Measurements from ENCODE around the gene ZSWIM3.
"Not testable (repeated sequence)": the region's sequence is repeated elsewhere in the genome, so short reads cannot be mapped to it uniquely, and the experiment has no call there.

ZSWIM3 gene

DNA sequence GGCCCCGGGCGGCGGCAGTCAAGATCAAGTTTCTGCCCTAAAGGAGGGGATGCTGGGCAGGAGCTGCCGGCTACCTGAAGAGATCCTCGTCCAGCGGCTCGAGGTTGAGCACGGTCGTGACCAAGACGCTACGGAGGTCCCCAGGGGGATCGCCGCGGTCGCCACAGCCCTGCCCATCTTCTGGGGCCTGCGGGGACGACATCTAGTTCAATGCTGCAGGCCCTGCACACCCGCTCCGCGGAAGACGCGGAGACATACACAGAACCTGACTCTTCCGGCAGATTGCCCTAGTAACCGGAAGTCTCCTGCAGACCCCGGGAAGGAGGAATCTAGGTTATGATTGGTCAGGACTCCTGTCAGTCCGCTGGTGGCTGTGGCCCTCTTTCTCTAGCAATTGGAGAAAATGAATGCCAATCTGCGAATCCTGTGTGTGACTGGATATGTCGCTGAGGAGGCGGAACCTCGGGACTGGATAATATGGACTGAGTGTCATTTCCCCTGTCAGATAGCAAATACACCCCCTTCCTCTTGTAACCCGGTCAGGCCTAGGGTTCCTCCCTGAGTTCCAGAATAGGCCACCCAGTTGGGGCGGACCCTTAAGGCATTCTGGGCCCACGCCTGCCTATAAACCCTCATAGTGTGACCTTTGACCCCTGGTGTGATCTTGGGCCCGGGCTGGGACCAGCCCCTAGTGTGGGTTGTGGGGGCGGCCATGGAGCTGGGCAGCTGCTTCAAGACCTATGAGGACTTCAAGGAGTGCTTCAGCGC is at the start of gene ZSWIM3, which contains the start of gene ACOT8:
Gene ZSWIM3 (plus strand): TSS at position 501 of the 768 bp plus-strand sequence. CDS start 212 bp downstream, at position 713.
Gene ACOT8 (minus strand): TSS at position 279 of the 768 bp plus-strand sequence. CDS start 77 bp downstream, at position 202.
- peak; percentile 94 for DNase-seq

DNA sequence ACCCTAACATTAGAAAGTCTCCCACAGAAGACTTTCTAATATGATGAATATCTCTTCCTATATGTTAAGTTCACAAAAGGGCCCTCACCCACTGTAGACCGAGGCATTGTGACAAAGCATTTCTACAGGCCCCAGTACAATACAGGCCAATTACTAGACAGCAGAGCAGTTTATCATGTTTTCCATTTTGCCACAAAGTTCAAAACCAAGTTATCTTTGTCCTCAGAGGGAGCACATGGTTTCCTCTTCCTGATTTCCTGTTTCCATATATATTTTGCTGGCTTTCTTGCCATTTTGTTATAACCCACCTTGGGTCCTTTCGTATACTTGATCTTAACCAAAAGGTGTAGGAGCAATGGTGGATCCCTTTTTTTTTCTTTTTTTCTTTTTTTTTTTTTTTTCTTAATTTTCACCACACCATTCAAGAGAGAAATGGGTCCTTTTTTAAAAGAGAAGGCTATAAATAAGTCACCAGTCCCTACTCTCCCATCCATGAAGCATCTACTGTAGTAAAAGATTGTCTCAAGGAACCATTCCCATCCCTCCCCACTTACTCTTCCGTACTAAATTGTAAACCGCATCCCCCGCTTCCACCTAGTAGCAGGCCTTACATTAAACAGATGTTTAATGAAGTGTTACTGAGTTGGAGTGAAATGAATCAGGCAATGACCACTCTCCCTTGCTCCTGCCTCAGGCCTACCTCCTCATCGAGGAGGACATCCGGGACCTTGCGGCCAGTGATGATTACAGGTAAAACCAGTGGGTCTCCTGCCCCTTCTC is 47.0 kb upstream of the ZSWIM3 start:
- no peak for DNase-seq

DNA sequence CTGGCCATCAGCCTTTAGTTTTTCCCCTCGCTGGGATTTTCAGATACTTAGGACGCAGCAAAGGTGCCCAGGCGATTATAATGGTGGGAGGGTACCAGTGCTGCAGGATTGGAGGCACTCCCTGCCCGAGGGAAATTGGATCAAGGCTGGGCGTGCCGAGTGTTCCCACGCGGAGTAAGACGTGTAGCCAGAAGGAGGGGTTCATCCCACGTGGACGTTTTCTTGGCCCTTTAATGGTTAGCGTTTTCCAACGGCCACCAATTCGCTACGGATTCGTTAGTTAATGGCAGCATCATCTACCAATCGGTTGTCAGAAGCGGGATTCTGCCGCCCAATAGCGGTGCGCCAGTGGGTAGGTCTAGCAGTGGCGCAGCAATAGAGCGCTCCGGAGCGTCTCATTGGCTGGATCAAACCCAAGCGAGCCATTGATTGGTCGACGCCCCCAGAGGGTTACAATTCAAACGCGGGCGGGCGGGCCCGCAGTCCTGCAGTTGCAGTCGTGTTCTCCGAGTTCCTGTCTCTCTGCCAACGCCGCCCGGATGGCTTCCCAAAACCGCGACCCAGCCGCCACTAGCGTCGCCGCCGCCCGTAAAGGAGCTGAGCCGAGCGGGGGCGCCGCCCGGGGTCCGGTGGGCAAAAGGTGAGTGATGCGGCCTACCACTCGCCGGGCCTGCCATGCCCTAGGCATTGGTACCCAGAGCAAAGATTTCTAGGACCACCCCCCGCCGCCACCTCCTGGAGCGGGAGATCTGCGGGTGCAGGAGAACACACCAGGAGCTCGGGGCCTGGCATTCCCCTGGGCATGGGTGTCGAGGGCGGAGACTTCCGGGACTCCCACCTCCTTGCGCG is 45.0 kb upstream of the ZSWIM3 start, which contains the start of gene UBE2C:
Gene UBE2C (plus strand): TSS at position 488 of the 849 bp plus-strand sequence. CDS start 52 bp downstream, at position 540.
- DNase-seq: peak; percentile 99

DNA sequence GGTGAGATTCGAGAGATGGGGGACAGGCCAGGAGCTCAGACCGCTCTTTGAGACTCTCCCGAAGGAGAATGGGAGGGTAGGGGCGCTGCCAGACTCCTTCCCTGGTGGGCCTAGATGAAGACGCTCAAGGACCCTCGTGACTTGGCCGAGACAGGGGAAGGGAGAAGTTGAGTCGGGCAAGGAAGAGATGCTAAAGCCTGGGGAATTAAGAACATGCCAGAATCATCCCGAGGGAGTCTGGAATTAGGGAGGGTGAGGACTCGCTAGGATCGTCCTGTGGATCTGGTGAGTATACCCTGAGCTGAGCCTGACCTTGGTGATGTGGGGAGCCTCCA is 44.4 kb upstream of the ZSWIM3 start:
- no peak for DNase-seq

DNA sequence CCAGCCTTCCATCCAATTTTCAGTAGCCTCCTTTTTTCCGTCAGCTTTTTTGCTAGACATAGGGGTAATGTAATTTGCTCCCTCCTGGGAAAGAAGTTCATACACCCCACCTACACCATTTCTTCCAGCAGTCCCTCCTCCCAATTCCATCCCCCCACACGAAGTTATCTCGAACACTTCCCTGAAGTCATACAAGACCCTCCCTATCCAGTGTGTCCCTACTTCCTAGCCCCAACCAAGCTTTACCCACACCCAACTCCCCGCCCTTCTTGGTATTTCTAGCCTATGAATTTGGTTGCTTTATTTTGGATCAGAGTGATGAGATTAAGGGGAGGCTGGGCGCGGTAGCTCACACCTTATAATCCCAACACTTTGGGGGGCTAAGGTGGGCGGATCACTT is 43.9 kb upstream of the ZSWIM3 start:
- DNase-seq: no peak

DNA sequence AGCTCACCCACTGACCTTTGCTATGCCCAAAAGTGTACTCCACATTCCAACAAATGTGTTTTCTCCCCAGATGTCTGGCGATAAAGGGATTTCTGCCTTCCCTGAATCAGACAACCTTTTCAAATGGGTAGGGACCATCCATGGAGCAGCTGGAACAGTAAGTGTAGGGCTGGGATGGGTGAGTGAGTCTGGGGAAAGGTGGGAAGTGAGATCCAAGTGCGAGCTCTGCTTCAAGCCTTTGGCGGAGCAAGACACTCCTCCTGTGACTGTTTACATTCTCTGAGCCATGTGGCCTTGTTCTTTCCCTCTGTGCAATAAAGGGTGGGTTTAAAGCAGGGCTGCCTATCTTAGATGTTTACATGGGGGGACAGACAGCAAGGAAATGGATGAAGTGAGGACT is 43.1 kb upstream of the ZSWIM3 start:
- DNase-seq: no peak

DNA sequence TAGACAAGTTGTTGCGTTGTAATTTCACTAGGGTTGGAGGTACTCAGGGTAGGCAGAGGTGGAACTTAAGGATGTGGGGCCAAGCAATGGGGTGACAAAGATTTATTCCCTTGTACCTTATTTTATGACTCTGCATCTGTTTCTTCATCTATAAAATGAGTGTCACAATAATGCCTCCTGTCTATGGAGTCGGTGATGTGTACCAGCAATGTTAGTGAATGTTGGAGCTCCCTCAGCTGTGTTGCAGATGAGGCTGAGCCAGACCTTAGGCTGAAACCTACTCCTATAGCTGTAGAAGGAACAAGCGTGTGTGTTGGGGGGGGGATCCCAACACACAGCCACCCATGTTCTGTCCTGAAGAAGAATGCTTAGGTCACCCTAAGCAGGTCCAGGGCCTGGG is 40.5 kb upstream of the ZSWIM3 start:
- no peak for DNase-seq

DNA sequence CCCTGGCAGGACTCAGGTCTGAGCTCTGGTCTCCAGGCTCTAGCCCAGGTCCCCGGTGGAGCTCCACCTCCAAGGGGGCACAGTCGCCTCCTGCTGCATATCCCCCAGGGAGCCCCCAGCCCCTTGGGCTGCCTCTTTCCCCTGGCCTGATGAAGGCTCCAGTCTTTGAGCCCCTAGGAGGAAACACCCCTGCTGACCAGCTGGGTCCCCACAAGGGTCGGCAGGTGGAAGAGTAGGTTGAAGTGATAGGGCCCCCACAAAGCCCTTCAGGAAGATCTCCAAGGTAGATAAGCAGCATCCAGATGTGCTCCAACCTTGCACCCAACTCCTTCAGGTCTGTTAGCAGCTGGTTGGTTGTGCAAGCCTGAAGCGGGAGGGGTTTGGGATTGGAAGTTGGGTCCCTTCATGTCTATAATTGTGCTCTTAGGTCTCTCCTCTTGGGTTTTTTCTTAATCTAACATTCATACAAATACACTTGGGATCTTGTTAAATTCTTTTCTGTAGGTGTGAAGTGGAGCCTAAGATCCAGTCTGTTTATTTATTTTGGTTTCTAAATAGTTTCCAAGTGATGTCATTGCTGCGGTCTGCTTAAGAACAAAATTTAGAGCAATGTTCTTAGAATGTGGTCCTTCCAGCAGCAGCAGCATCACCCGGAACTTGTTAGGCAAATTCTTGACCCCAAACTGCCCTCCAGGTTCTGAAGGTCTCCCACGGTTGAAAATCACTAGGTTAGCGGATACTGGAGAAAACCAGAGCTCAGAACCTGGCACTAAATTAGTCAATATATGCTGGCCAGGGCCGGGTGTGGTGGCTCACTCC is 39.8 kb upstream of the ZSWIM3 start:
- DNase-seq: no peak

DNA sequence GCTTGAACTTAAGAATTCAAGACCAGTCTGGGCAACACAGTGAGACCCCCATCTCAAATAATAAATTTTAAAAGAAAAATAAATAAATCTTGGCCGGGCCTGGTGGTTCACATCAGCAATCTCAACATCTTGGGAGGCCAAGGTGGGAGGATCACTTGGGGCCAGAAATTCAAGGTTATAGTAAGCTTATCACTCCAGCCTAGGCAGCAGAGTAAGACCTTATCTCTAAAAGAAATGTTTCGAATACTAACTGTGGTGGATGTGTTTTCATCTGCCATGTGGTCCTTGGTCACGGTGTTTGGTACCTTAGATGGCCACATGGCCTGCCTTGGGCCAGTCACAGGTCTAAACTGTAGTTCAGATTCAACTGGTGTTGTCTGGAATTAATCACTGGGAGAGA is 39.2 kb upstream of the ZSWIM3 start:
- DNase-seq: no peak

DNA sequence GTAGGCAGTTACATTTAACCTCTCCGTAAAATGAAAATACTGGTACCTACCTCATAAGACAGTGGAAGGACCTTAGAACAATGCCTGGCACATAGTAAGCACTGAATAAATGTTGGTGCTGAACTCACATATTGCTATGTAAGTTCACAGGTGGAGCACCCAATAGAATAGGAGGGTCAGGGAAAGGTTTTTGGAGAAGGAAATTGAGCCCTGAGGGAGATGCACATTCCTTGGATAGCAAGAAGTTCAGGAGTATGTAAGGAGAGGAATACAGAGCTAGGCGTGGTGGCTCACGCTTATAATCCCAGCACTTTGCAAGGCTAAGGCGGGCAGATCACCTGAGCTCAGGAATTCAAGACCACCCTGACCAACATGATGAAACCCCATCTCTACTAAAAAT is 37.9 kb upstream of the ZSWIM3 start:
- no peak for DNase-seq

DNA sequence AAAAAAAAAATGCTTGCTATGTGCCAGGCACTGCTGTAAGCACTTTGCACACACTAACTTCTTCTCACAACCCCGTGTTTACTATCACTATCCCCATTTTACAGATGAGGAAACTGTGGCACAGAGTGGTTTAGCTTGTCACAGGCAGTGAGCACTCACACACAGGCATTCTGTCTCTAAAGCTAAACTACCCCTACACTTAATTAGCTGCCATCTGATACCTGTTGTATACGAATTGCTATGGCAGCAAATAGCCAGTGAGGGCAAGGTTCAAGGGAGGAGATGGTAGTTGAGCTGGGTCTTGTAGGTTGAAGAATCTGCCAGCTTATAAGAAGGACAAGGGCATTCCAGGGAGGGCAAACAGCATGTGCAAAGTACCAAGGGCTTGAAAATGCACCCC is 35.5 kb upstream of the ZSWIM3 start:
- no peak for DNase-seq

DNA sequence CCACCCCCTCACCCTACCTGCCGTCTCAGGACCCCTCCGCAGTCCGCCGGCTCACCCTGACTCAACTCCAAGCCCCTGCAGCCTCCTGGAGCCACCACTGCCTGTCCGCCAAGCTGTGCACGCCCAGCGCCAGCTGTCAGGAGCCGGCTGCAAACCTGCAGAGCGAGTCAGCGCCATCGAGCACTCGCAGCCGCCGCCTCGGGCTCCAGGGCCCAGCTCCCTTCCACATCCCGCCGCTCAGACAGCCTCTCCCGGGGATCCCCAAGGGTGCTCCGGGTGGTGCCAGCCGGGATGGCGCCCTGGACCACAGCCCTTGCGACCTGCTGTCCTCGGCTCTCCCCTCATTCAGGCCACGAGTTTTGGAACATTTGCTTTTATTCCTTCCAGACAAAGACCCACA is 34.6 kb upstream of the ZSWIM3 start:
- no peak for DNase-seq

DNA sequence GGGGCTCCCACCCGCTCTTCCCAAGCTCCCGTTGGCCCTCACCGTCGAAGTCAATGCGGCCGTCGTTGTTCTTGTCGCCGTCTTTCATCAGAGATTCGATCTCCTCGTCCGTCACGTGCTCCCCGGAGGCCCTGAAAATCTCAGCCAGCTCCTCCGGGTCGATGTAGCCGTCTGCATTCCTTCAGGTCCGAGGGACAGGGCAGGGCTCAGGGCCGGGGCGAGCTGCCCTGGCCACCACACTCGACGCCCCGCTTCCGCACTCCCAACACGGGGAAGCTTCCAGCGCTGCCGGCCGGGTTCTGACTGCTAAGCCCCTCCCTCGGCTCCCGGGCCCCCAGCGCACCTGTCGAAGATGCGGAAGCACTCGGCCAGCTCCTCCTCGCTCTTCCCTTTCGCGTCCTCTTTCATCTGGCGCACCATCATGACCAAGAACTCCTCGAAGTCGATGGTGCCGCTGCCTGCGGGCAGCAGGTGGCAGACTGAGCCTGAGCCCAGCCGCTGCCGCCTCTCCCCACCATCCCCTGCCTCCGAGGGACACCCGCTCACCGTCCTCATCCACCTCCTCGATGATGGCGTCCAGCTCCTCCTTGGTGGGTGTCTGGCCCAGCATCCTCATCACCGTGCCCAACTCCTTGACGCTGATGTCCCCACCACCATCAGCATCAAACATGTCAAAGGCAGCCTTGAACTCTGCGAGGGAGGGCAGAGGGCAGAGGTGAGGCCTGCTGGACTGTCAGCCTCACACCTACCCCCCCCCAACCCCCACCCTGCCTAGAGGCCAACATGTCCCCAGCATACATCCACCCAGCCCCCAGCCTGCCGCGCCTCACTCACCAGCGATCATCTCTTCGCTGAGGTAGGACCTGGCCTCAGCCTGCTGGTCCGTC is 33.2 kb upstream of the ZSWIM3 start:
- DNase-seq: no peak

DNA sequence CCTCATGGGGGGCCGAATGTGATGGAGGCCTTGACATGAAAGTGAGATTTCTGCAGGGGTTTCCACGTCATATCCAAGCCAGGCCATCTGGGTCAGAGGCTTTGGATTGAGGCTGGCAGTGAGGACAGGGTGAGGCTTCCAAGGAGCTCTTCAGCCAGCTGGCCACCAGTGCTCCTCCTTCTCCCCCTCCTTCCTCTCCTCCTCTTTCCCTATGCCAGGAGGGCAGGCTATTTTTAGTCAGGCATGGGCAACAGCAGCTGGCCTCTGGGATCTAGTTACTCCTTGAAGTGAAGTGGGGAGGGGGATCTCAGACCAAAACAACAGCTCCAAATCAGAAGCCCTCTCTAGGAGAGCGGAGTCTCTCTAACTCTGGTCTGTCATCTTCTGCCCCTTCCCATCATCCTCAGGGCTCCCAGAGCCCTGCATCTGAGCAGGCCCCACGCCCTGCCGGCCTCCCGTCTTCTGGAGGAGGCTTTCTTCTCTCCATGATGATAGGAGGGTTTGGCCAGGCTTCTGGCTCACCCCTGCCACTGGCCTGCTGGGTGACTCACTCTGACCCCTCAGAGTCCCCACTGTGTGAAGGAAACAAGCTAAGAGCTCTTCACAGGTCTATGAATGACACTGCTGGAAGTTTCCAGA is 30.9 kb upstream of the ZSWIM3 start:
- no peak for DNase-seq

DNA sequence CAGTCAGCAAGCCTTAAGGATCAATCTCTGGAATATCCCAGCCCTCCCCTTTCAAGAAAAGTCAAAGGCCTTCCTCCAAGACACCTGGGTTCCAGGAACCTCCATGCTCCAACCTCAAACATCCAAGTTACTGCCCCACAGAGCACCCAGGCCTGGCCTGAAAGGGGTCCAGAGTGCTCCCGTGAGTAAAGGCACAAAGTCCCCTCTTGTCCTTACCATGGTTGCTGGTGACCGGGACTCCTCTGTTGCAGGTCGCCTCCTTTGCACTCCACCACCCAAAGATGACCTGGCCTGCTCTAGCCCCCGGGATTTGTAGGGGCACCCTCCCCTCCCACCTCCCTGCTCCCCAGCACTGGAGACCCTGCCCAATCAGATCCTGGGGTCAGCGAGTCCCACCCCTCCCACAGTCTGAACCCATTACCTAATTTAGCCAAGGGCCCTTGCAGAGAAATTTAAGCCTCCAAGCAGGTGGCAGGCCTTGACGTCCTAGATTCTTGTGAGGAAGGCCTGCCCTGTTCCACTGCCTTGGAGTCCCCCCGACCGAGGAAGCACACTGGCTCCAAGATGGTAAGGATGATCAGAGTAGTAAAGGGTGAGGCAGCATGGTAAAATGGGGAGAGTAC is 30.3 kb upstream of the ZSWIM3 start, which contains the start of gene TNNC2:
Gene TNNC2 (minus strand): TSS at position 283 of the 623 bp plus-strand sequence. CDS start 64 bp downstream, at position 219.
- DNase-seq: no peak

DNA sequence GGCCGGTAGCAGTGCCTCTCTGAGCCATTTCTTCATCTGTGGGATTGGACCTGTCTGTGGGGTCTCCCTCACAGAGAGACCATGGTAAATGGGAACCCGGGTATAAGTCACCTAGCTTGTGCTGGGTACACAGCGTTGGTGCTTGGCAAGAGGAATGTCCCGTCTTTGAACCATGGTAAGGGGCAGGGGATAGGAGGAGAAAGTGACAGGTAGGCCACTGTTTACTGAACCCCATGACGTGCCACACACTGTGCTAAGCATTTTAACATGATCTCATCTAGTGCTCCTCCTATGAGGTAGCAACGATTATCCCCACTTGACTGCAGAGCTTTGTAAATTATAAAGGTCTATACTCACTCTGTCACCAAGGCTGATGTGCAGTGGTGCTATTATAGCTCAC is 29.7 kb upstream of the ZSWIM3 start:
- DNase-seq: no peak

DNA sequence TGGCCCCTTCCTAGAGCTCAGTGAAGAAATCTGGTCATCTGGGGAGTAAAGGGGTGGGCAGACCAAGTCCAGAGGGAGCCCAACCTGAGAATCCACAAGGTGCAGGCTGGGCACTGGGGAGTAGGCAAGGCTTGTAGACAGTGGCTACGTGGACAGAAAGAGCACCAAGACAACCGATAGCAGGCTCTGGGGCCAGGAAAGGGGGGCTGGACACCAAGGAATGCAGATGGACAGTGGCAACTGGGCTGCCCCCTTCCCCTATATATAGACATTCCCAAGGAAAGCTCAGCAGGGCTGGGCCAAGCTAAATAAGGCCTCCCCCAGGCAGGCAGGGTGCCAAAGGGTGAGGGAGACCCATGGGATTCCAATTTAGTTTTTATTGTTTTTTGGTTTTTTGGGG is 28.8 kb upstream of the ZSWIM3 start:
- DNase-seq: no peak

DNA sequence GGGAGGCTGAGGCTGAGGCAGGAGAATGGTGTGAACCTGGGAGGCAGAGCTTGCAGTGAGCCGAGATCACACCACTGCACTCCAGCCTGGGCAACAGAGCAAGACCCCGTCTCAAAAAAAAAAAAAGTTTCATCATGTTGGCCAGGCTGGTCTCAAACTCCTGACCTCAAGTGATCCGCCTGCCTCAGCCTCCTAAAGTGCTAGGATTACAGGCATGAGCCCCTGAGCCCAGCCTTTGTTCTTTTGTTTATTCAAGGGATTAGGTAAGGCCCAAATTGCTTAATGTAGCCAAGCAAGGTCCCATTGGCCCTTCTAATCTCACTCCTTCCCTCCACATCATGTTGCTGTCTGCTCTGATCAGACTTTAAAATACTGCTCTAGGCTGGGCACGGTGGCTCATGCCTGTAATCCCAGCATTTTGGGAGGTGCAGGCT is 27.7 kb upstream of the ZSWIM3 start:
- DNase-seq: not testable (repeated sequence)

DNA sequence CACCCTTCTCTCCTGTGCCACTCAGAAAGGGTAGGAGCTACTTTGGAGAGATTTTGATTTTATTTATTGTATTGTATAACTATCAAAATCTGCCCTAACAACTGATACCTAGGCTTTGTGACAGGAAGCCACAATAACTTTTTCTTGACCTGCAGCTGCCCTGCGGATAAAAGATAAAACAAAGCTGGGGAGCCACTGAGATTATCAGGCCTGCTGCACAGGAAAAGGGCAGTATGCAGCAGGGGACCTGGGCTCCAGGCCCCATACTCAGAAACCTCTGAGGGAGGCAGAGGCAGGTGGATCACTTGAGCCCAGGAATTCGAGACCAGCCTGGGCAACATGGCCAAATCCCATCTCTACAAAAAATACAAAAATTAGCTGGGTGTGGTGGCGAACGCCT is 24.8 kb upstream of the ZSWIM3 start:
- no peak for DNase-seq
